ENCODE measurements around the gene ACE. TPM values are rescaled to one million over a fixed set of nuclear protein-coding genes. Genes with fewer than 3 reads are reported as not detected.

The ACE gene
- total RNA-seq, 6 experiments from 2014 or later, result 1.6 to 2.1 (median 1.7) TPM

DNA sequence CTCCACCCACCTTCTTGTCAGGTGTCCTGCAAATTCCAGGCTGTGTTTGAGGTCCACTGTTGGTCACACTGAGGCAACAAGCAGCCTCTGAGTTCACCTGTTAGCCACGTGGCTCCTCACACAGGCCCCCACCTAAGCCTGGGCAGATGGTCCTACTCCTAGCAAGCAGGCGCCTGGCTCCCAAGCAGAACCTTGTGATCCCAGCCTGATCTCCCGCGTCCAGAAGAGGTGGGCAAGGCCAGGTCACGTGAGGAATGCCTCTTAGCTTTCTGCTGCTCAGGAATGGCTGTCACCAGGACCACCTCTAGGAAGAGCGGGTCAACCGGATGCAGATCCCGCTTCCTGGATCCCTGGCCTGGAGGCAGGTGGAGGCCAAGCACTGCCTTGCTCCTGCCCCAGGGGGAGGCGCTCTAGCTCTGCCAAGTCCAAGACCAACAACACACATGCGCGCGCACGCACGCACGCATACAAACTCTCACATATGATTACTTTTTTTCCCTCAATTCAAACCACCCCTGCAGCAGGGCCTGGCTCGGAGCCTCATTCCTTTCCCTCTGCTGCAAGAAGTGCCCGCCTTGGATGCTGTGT is 40.2 kb upstream of the ACE start:
- Mint-ChIP-seq H3K4me3 (no peak overlapping the region; the same call in 1 of the 2 replicates), H3K27ac (no peak overlapping the region)
- DNase-seq, result no peak

DNA sequence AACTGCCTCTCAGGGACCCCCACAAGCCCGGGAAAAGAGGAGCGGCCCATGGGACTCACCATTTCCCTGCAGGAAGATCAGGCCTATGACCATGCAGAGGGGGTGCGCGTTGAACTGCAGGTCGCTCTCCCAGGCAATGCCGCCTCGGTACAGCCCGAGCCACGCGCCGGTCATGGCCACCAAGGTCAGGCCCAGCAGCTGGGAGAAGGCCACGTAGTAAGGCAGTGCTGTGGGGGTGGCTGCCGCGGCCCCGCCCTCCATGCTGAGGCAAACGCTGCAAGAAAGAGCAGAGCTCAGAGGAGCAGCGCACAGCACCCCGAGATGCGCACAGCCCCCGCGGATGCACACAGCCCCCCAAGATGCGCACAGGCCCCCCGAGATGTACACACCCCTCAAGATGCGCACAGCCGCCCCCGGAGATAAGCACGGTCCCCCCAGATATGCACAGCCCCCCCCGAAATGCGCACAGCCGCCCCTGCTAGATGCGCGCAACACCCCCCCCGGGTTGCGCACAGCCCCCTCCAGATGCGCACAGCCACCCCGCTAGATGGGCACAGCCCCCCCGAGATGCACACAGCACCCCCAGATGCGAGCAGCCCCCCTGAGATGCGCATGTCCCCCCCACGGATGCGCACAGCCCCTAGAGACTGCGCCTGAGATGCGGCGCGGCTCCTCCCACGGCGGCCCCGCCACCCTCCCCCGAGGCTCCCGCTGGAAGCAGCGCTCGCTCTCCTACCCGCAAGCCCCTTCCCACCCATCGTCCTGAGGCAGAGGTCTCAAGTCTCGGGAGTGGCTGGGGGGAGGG is 39.4 kb upstream of the ACE start:
- Mint-ChIP-seq H3K27me3 (ENCODE audit: insufficient read depth) (peaks cover 28% of the 10 kb centered on the region), H3K27ac (no peak overlapping the region), H3K36me3 (ENCODE audit: low read depth) (peaks cover 15% of the 10 kb centered on the region; the same call in 1 of the 2 replicates), H3K4me3 (no peak overlapping the region; the same call in 1 of the 2 replicates), H3K4me1 (ENCODE audit: low read depth) (peaks cover 37% of the 10 kb centered on the region), H3K9me3 (no peaks in the 10 kb centered on the region)
- no peak for DNase-seq
- TF ChIP-seq CTCF (IDR thresholded peaks at IDR 0.05), result no peak

More for the DNA sequence above, 40.2 kb upstream of the ACE start:
- H3K27me3 Mint-ChIP-seq (ENCODE audit: insufficient read depth), result peaks cover 29% of the 10 kb centered on the region
- H3K36me3 Mint-ChIP-seq (ENCODE audit: low read depth), result peaks cover 19% of the 10 kb centered on the region; the same call in 1 of the 2 replicates
- H3K9me3 Mint-ChIP-seq, result no peaks in the 10 kb centered on the region
- H3K4me1 Mint-ChIP-seq (ENCODE audit: low read depth), result peaks cover 46% of the 10 kb centered on the region
- peak; percentile 20; the same call in 1 of the 2 replicates for TF ChIP-seq CTCF (IDR thresholded peaks at IDR 0.05)

GRCh38 chr17:63438092-63439051 is 38.5 kb upstream of the ACE start:
- Mint-ChIP-seq H3K9me3 (no peaks in the 10 kb centered on the region), H3K27ac (no peak overlapping the region), H3K4me3 (no peak overlapping the region), H3K36me3 (ENCODE audit: low read depth) (peaks cover 9% of the 10 kb centered on the region; the same call in 1 of the 2 replicates), H3K27me3 (ENCODE audit: insufficient read depth) (peaks cover 20% of the 10 kb centered on the region), H3K4me1 (ENCODE audit: low read depth) (peaks cover 28% of the 10 kb centered on the region)
- DNase-seq, result no peak
- TF ChIP-seq CTCF (IDR thresholded peaks at IDR 0.05), result no peak

GRCh38 chr17:63439687-63440086 is 37.2 kb upstream of the ACE start:
- Mint-ChIP-seq H3K9me3 (no peaks in the 10 kb centered on the region), H3K36me3 (ENCODE audit: low read depth) (0 out of 2 replicates have a peak, but pooled peaks cover 2% of the 10 kb centered on the region), H3K4me1 (ENCODE audit: low read depth) (peaks cover 15% of the 10 kb centered on the region), H3K27ac (peak overlapping the region; percentile 47), H3K4me3 (peak overlapping the region; percentile 22), H3K27me3 (ENCODE audit: insufficient read depth) (peaks cover 13% of the 10 kb centered on the region)
- DNase-seq, result peak; percentile 29
- TF ChIP-seq CTCF (IDR thresholded peaks at IDR 0.05), result no peak

GRCh38 chr17:63440127-63440769 is 36.6 kb upstream of the ACE start:
- H3K4me1 Mint-ChIP-seq (ENCODE audit: low read depth), result peaks cover 17% of the 10 kb centered on the region
- H3K4me3 Mint-ChIP-seq, result peak overlapping the region; percentile 22
- H3K27me3 Mint-ChIP-seq (ENCODE audit: insufficient read depth), result peaks cover 12% of the 10 kb centered on the region
- DNase-seq, result no peak
- H3K9me3 Mint-ChIP-seq, result no peaks in the 10 kb centered on the region
- no peaks in the 10 kb centered on the region for H3K36me3 Mint-ChIP-seq (ENCODE audit: low read depth)
- TF ChIP-seq CTCF (IDR thresholded peaks at IDR 0.05), result no peak
- H3K27ac Mint-ChIP-seq, result peak overlapping the region; percentile 47; the same call in 1 of the 2 replicates

Data from HFFc6 (cell line).